Mesothelial cell of epicardium (in vitro differentiated cells): ENCODE results near the gene NUFIP2. TPM values are rescaled to one million over a fixed set of nuclear protein-coding genes. Genes with fewer than 3 reads are reported as not detected.

Experiments
- DNase-seq, 2 experiments: peaks; one replicate each; pipeline ENCODE4 v3.0.0; 2021; ENCODE audit warnings: low spot score in 2 of 2; ENCODE audit not compliant: unreplicated experiment in 2 of 2
- H3K27ac Mint-ChIP-seq: 2 replicates; pipeline ENCODE4 v1.8.0; 2021; ENCODE audit warnings: mixed read lengths
- H3K27me3 Mint-ChIP-seq: 2 replicates; pipeline ENCODE4 v1.8.0; 2021; ENCODE audit warnings: low read depth, mixed read lengths
- H3K36me3 Mint-ChIP-seq: 2 replicates; pipeline ENCODE4 v1.8.0; 2021; ENCODE audit warnings: mixed read lengths
- H3K4me1 Mint-ChIP-seq: 2 replicates; pipeline ENCODE4 v1.8.0; 2021; ENCODE audit warnings: mixed read lengths
- H3K4me3 Mint-ChIP-seq: 2 replicates; pipeline ENCODE4 v1.8.0; 2021; ENCODE audit warnings: mild to moderate bottlenecking, moderate library complexity, mixed read lengths
- H3K9me3 Mint-ChIP-seq: 2 replicates; pipeline ENCODE4 v1.8.0; 2021; ENCODE audit warnings: mixed read lengths
- CTCF ChIP-seq: fragments of 200-600 bp; sonication (generic); IDR thresholded peaks from one replicate; pipeline ENCODE4 v1.5.0; 2021; ENCODE audit warnings: antibody characterized with exemption; ENCODE audit not compliant: unreplicated experiment
- total RNA-seq: library from RNA; stranded (reverse); gene quantifications from 3 replicates; pipeline ENCODE4 v1.2.1, GENCODE V29; 2021

The NUFIP2 gene
- total RNA-seq, 1 donor from 2014 or later, result 59.8 TPM

GRCh38 chr17:29299031-29299430 lies 5.1 kb upstream of the NUFIP2 start:
- no peak overlapping the region for H3K27ac Mint-ChIP-seq
- H3K36me3 Mint-ChIP-seq, result no peaks in the 10 kb centered on the region
- peaks cover 10% of the 10 kb centered on the region for H3K4me1 Mint-ChIP-seq
- H3K4me3 Mint-ChIP-seq, result no peak overlapping the region
- no peaks in the 10 kb centered on the region for H3K27me3 Mint-ChIP-seq
- no peaks in the 10 kb centered on the region for H3K9me3 Mint-ChIP-seq
- no peak for DNase-seq
- no peak for TF ChIP-seq CTCF

GRCh38 chr17:29295420-29295819 lies 1.5 kb upstream of the NUFIP2 start:
- H3K27ac Mint-ChIP-seq, result peak overlapping the region; percentile 58
- H3K4me3 Mint-ChIP-seq, result peak overlapping the region; percentile 28

GRCh38 chr17:29294580-29294900 lies 592 bp upstream of the NUFIP2 start:
- no peak for DNase-seq
- Mint-ChIP-seq H3K4me3 (peak overlapping the region; percentile 100), H3K9me3 (no peaks in the 10 kb centered on the region), H3K36me3 (peaks cover 2% of the 10 kb centered on the region), H3K27ac (peak overlapping the region; percentile 99), H3K4me1 (peaks cover 27% of the 10 kb centered on the region), H3K27me3 (no peaks in the 10 kb centered on the region)
- no peak for TF ChIP-seq CTCF

More at GRCh38 chr17:29295420-29295819, 1.5 kb upstream of the NUFIP2 start:
- no peak for TF ChIP-seq CTCF
- Mint-ChIP-seq H3K27me3 (no peaks in the 10 kb centered on the region), H3K4me1 (peaks cover 24% of the 10 kb centered on the region), H3K9me3 (no peaks in the 10 kb centered on the region), H3K36me3 (no peaks in the 10 kb centered on the region)
- DNase-seq, result no peak

GRCh38 chr17:29292992-29293889 lies 707 bp downstream of the NUFIP2 start:
- Mint-ChIP-seq H3K36me3 (peaks cover 11% of the 10 kb centered on the region), H3K4me3 (peak overlapping the region; percentile 100), H3K4me1 (peaks cover 37% of the 10 kb centered on the region), H3K9me3 (no peaks in the 10 kb centered on the region), H3K27me3 (no peaks in the 10 kb centered on the region), H3K27ac (peak overlapping the region; percentile 99)
- TF ChIP-seq CTCF, result no peak
- peak; percentile 51 to 74 for DNase-seq

GRCh38 chr17:29292071-29292991 lies 1.6 kb downstream of the NUFIP2 start:
- peaks cover 17% of the 10 kb centered on the region for H3K36me3 Mint-ChIP-seq
- H3K4me1 Mint-ChIP-seq, result peaks cover 37% of the 10 kb centered on the region

More at GRCh38 chr17:29292071-29292991, 1.6 kb downstream of the NUFIP2 start:
- DNase-seq, result peak; percentile 43 to 61
- H3K27me3 Mint-ChIP-seq, result no peaks in the 10 kb centered on the region
- H3K9me3 Mint-ChIP-seq, result no peaks in the 10 kb centered on the region
- TF ChIP-seq CTCF, result no peak
- peak overlapping the region; percentile 100 for H3K4me3 Mint-ChIP-seq
- H3K27ac Mint-ChIP-seq, result peak overlapping the region; percentile 99
